SKM-1 (cell line): ENCODE measurements around the gene TSPAN10.
"Not testable (repeated sequence)": the region's sequence is repeated elsewhere in the genome, so short reads cannot be mapped to it uniquely, and the experiment has no call there.

ENCODE experiments used
- DNase-seq: peaks from one replicate; lab custom pipeline; 2025; ENCODE audit not compliant: unreplicated experiment; lab: John Stamatoyannopoulos, UW

The TSPAN10 gene

GRCh38 chr17:81636505-81637288, at the start of gene TSPAN10, which contains the start of gene NPLOC4:
Gene TSPAN10, plus strand, starts transcription at chr17:81637196. Its CDS starts 5,217 bp downstream, at chr17:81642413.
Gene NPLOC4, minus strand, starts transcription at chr17:81637112. Its CDS starts 182 bp downstream, at chr17:81636930.
- DNase-seq: peak; percentile 72

GRCh38 chr17:81589612-81590011, 47.4 kb upstream of the TSPAN10 start:
- no peak for DNase-seq

GRCh38 chr17:81590121-81590520, 46.9 kb upstream of the TSPAN10 start:
- no peak for DNase-seq

GRCh38 chr17:81591971-81592370, 45.0 kb upstream of the TSPAN10 start:
- no peak for DNase-seq

GRCh38 chr17:81593105-81593871, 43.7 kb upstream of the TSPAN10 start:
- DNase-seq: no peak

GRCh38 chr17:81599719-81600486, 37.1 kb upstream of the TSPAN10 start:
- DNase-seq: no peak

GRCh38 chr17:81601525-81602120, 35.4 kb upstream of the TSPAN10 start:
- peak; percentile 55 for DNase-seq

- no peak for DNase-seq
Observed at GRCh38 chr17:81603846-81604610, 33.0 kb upstream of the TSPAN10 start.

GRCh38 chr17:81607431-81607830, 29.6 kb upstream of the TSPAN10 start:
- no peak for DNase-seq

- no peak for DNase-seq
Observed at GRCh38 chr17:81608082-81608481, 28.9 kb upstream of the TSPAN10 start.

GRCh38 chr17:81608605-81609004, 28.4 kb upstream of the TSPAN10 start:
- no peak for DNase-seq

GRCh38 chr17:81609541-81610311, 27.3 kb upstream of the TSPAN10 start:
- DNase-seq: no peak

- no peak for DNase-seq
Observed at GRCh38 chr17:81612172-81612970, 24.6 kb upstream of the TSPAN10 start.

GRCh38 chr17:81615401-81615930, 21.5 kb upstream of the TSPAN10 start:
- no peak for DNase-seq

GRCh38 chr17:81616877-81617276, 20.1 kb upstream of the TSPAN10 start:
- DNase-seq: no peak

GRCh38 chr17:81618307-81618706, 18.7 kb upstream of the TSPAN10 start:
- DNase-seq: not testable (repeated sequence)

- DNase-seq: no peak
Observed at GRCh38 chr17:81621494-81622130, 15.4 kb upstream of the TSPAN10 start.

GRCh38 chr17:81630274-81630673, 6.7 kb upstream of the TSPAN10 start:
- DNase-seq: no peak
